Hepatocyte (in vitro differentiated cells): ENCODE data around the gene ADGRG6.

Experiments used
- CTCF ChIP-seq: fragments of 200-600 bp; sonication (generic); IDR thresholded peaks from 2 replicates; pipeline ENCODE4 v1.5.1; 2016; ENCODE audit warnings: antibody characterized with exemption, mild to moderate bottlenecking; ENCODE audit not compliant: poor library complexity
- EZH2 ChIP-seq: fragments of 200-600 bp; sonication (generic); IDR thresholded peaks from 2 replicates; pipeline ENCODE4 v1.6.1; 2016; ENCODE audit warnings: antibody characterized with exemption, mild to moderate bottlenecking, borderline replicate concordance
- EZH2phosphoT487 ChIP-seq: fragments of 200-600 bp; sonication (generic); IDR thresholded peaks from one replicate; pipeline ENCODE4 v1.6.1; 2018; ENCODE audit warnings: antibody characterized with exemption, mild to moderate bottlenecking, low read depth, moderate library complexity; ENCODE audit not compliant: unreplicated experiment, severe bottlenecking

DNA sequence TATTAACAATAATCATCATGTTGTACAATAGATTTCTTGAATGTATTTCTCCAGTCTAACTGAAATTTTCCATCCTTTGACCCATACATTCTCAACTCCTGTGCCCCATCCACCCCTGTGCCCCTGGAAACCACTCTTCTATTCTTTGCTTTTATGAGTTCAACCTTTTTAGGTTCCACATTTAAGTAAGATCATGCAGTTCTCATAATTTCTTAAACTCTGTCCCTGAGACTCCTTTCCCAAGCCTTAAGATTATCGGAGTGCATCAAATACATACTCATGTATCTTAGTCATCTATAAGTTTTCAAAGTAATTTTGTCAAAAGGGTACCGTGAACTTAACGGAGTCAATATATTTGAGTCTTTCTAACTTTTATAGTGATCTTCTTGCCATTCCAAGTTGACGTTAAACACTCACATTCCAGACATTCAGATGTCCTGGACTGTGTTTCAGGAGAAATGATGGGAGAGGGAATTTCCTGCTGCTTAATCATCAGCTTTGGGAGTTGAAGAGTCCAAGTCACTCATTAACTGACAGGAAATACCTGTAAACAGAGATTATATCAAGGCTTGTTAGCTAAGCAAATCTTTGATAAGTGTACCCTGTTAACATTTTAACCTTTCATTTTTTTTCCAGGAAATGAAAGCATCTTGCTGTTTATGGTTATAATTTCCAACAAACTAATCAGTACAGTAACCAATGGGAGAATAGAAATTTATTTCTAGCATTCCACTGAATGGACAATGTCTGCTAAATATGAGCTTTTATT, 73.3 kb downstream of the ADGRG6 start:
- TF ChIP-seq CTCF, result no peak
- TF ChIP-seq EZH2, result no peak
- TF ChIP-seq EZH2phosphoT487, result no peak
